Smooth muscle cell (in vitro differentiated cells): ENCODE data around the gene AGR3. TPM values are rescaled to one million over a fixed set of nuclear protein-coding genes. Genes with fewer than 3 reads are reported as not detected.

Experiments
- DNase-seq: peaks from one replicate; lab custom pipeline; 2025; ENCODE audit not compliant: unreplicated experiment; lab: John Stamatoyannopoulos, UW
- H2AFZ ChIP-seq: fragments of 200-600 bp; sonication (generic); 2 replicates; pipeline ENCODE4 v1.6.0; 2016; ENCODE audit warnings: antibody characterized with exemption, low read depth, mild to moderate bottlenecking
- H3F3A ChIP-seq: fragments of 200-600 bp; sonication (generic); 2 replicates; pipeline ENCODE4 v1.6.0; 2017; ENCODE audit warnings: antibody characterized with exemption, low read depth
- H3K27ac ChIP-seq: fragments of 200-600 bp; sonication (generic); 2 replicates; pipeline ENCODE4 v1.5.1; 2016; ENCODE audit warnings: low read depth, mild to moderate bottlenecking
- H3K27me3 ChIP-seq: fragments of 200-600 bp; sonication (generic); 2 replicates; pipeline ENCODE4 v1.6.1; 2016; ENCODE audit warnings: low read depth, mild to moderate bottlenecking
- H3K36me3 ChIP-seq: fragments of 200-600 bp; sonication (generic); 2 replicates; pipeline ENCODE4 v1.5.1; 2016; ENCODE audit warnings: low read depth
- H3K4me1 ChIP-seq: fragments of 200-600 bp; sonication (generic); 2 replicates; pipeline ENCODE4 v1.5.1; 2016; ENCODE audit warnings: low read depth
- H3K4me2 ChIP-seq: fragments of 200-600 bp; sonication (generic); 2 replicates; pipeline ENCODE4 v1.6.0; 2016; ENCODE audit warnings: mild to moderate bottlenecking
- H3K4me3 ChIP-seq: fragments of 200-600 bp; sonication (generic); 2 replicates; pipeline ENCODE4 v1.5.1; 2016; ENCODE audit warnings: mild to moderate bottlenecking
- H3K79me2 ChIP-seq: fragments of 200-600 bp; sonication (generic); 2 replicates; pipeline ENCODE4 v1.6.0; 2016; ENCODE audit warnings: low read depth, mild to moderate bottlenecking
- H3K9ac ChIP-seq: fragments of 200-600 bp; sonication (generic); 2 replicates; pipeline ENCODE4 v1.6.0; 2016; ENCODE audit warnings: low read depth
- H3K9me3 ChIP-seq: fragments of 200-600 bp; sonication (generic); replicated peaks from 2 replicates; pipeline ENCODE4 v1.5.1; 2016; ENCODE audit warnings: low read depth
- H4K20me1 ChIP-seq: fragments of 200-600 bp; sonication (generic); 2 replicates; pipeline ENCODE4 v1.6.0; 2016; ENCODE audit warnings: low read depth
- CTCF ChIP-seq: fragments of 200-600 bp; sonication (generic); IDR thresholded peaks from 2 replicates; pipeline ENCODE4 v1.5.1; 2017; ENCODE audit warnings: borderline replicate concordance, mild to moderate bottlenecking, antibody characterized with exemption; ENCODE audit not compliant: insufficient read depth, poor library complexity, severe bottlenecking
- WGBS: methylation state at CpG from one replicate; pipeline ENCODE4 v1.1.7; 2016; ENCODE audit warnings: low lambda C conversion rate; 5-methylcytosine and 5-hydroxymethylcytosine counted together
- polyA plus RNA-seq: library from polyadenylated mRNA; unstranded; fragments of >200 nt; fragmentation: Nextera tagmentation; extraction: Ambion mirVana; gene quantifications from 2 replicates; pipeline ENCODE4 v1.2.1, GENCODE V29; 2016
- total RNA-seq: library from RNA; depleted of rRNA; stranded (reverse); fragments of >200 nt; gene quantifications from 2 replicates; pipeline ENCODE4 v1.2.3, GENCODE V29; 2014

Gene AGR3
- total and polyA plus RNA-seq, 2 experiments from 2014 or later = not detected

GRCh38 chr7:16889851-16890415, 8.2 kb upstream of the AGR3 start:
- Histone ChIP-seq H4K20me1 (no peaks in the 10 kb centered on the region), H3K27me3 (no peaks in the 10 kb centered on the region), H3K9ac (no peak overlapping the region), H3K36me3 (no peaks in the 10 kb centered on the region), H3F3A (no peaks in the 10 kb centered on the region), H3K27ac (no peak overlapping the region), H3K79me2 (no peaks in the 10 kb centered on the region), H2AFZ (peak overlapping the region; percentile 26), H3K4me1 (no peaks in the 10 kb centered on the region), H3K4me2 (no peak overlapping the region), H3K4me3 (no peak overlapping the region), H3K9me3 (no peaks in the 10 kb centered on the region)
- 86% methylated on average over 1 of the region's 1 CpG for WGBS
- no peak for DNase-seq
- no peak for TF ChIP-seq CTCF

GRCh38 chr7:16889305-16889704, 7.5 kb upstream of the AGR3 start:
- Histone ChIP-seq H3K4me3 (no peak overlapping the region), H3K36me3 (no peaks in the 10 kb centered on the region), H2AFZ (peak overlapping the region; percentile 26), H3K9ac (no peak overlapping the region), H3K9me3 (no peaks in the 10 kb centered on the region), H3K27ac (no peak overlapping the region), H3K4me2 (no peak overlapping the region), H3K4me1 (no peaks in the 10 kb centered on the region), H4K20me1 (no peaks in the 10 kb centered on the region), H3K79me2 (no peaks in the 10 kb centered on the region), H3F3A (no peaks in the 10 kb centered on the region), H3K27me3 (no peaks in the 10 kb centered on the region)
- no peak for DNase-seq
- TF ChIP-seq CTCF = no peak
- 93% methylated on average over 5 of the region's 5 CpGs for WGBS

DNA sequence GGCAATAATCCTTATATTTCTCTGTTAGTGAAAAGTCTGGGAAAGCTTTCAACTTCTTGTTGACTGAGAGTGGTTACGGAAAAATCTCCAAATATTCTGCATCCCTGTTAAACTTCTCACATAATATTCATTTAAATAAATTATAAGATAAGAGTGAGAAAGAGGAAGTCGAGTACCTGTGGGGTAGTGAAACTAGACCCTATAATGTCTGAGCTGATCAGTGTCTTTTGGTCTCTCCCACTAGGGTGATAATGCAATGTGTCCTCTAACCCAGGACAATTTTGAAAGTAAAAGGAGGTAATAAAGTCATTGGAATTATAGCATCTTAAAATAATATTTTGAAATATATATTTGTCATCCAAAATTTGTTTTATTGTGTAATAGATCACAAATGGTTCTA, 2.1 kb upstream of the AGR3 start:
- Histone ChIP-seq H3K9ac (no peak overlapping the region), H3K79me2 (no peaks in the 10 kb centered on the region), H3K4me2 (no peak overlapping the region), H3K9me3 (no peaks in the 10 kb centered on the region), H4K20me1 (no peaks in the 10 kb centered on the region), H3K27me3 (no peaks in the 10 kb centered on the region), H3F3A (no peaks in the 10 kb centered on the region), H3K4me1 (no peaks in the 10 kb centered on the region), H3K36me3 (no peaks in the 10 kb centered on the region), H2AFZ (no peak overlapping the region), H3K27ac (no peak overlapping the region), H3K4me3 (no peak overlapping the region)
- TF ChIP-seq CTCF = no peak
- DNase-seq = no peak
- 91% methylated on average over 2 of the region's 2 CpGs for WGBS

GRCh38 chr7:16880554-16880953, 1.2 kb downstream of the AGR3 start:
- no peaks in the 10 kb centered on the region for H3K9me3 ChIP-seq
- no peak overlapping the region for H3K9ac ChIP-seq
- 56% methylated on average over 1 of the region's 1 CpG for WGBS
- H3K4me3 ChIP-seq = peak overlapping the region; percentile 41
- no peak overlapping the region for H2AFZ ChIP-seq
- DNase-seq = no peak
- H4K20me1 ChIP-seq = no peaks in the 10 kb centered on the region
- H3F3A ChIP-seq = no peaks in the 10 kb centered on the region
- H3K27me3 ChIP-seq = no peaks in the 10 kb centered on the region
- H3K36me3 ChIP-seq = no peaks in the 10 kb centered on the region
- H3K4me2 ChIP-seq = no peak overlapping the region
- H3K4me1 ChIP-seq = no peaks in the 10 kb centered on the region
- no peak for TF ChIP-seq CTCF
- H3K79me2 ChIP-seq = no peaks in the 10 kb centered on the region
- H3K27ac ChIP-seq = no peak overlapping the region
